ENCODE data around the gene UGT1A8.

The UGT1A8 gene

DNA sequence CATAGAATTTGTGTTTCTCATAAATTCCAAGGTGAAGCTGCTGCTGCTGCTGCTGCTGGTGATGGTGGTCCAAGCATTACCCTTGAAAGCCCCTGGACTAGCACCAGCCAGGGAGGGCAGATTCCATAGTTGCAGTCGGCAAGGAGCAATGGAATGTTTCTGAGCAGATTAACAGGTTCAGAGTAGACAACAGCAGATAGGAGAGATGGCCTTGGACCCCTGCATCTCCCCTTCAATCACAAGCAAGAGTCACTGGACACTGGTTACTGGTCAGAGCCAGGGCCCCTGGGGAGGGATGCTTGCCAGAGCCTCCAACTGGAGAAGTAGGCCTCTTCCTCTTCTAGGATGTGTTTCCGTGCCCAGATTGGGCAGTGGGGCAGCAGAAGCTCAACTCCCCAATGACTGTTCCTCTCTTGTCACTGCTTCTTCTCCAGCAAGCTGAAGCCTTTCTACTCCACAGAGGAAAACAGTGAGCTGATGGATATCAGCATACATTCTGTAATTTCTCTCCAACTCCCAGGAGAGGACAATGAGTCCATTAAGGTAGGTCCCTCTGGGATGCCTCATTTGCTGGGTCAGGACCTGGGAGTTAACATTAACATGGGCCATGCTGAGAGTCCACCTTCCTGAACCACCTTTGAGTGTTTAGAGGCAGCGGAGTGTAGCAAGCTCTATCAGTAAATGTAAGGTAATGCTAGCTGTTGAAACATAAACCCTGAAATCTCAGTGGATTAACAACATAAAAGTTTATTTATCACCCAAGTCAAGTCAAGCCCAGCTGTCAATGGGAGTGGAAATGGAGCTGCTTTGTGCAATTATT, 196.0 kb downstream of the UGT1A8 start:
- intact Hi-C loops (cut with DNase I), result no loop called here
- DNase-seq, result peak in 2 of 10 donors; percentile 11 to 46

DNA sequence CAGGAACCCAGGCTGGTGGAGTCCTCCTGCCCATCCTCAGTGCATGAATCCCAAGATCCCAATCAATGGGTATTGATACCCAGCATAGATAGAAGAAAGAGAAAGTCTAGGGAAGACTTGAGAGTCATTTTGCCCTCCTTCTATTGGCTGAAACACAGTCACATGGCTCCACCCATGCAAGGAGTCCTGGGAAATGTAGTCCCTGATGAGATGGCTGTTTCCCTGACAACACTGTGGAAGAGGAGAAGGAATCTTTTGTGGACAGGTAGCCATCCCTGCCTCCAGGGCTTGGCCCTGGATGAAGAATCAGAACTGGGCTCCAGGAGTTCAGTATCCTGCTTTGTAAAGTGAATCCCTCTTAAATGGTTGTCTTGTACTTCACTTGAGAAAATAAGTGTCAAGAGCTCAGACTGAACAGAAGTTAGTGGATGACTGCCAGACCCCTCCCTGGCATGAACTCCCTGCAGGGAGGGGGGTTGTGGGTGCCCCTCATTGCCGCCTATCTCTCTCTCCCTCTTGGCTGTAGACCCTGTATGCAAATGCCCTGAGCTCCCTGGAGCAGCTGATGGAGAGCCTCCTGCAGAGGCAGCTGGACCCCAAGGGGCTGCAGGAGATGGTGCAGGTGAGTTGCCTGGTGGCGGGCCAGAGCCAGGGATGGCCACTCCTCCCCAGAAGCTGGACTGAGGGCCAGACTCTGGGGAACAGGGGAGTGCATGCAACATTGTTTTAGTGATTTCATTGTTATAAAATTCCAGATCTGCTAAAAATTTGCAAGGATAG, 196.8 kb downstream of the UGT1A8 start:
- intact Hi-C loops (cut with DNase I), result no loop called here
- DNase-seq, result peak in 3 of 10 donors; percentile 8 to 56 (median 28)

DNA sequence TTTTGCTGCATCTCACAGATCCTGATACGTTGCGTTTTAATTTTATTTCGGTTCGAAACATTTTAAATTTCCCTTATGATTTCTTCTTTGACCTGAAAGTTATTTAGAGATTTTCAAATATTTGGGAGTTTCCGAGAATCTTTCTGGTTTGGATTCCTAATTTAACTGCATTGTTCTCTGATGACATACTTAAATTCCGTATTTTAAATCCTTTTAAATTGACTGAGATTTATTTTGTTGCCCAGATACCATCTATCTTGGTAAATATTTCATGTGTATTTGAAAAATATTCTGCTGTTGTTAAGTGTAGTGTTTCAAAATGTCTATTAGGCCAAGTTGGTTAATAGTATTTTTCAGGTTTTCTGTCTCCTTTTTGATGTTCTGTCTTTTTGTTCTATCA, 198.4 kb downstream of the UGT1A8 start:
- intact Hi-C loops (cut with DNase I), result no loop called here
- no peak for DNase-seq

GRCh38 chr2:233816334-233816733, 198.9 kb downstream of the UGT1A8 start:
- DNase-seq, result peak in 3 of 10 donors; percentile 2 to 25 (median 2)
- intact Hi-C loops (cut with DNase I), result no loop called here

- intact Hi-C loops (cut with DNase I), result no loop called here
- peak in 2 of 10 donors; percentile 16 to 51 for DNase-seq
These were observed 199.3 kb downstream of the UGT1A8 start for GRCh38 chr2:233816771-233817170.

DNA sequence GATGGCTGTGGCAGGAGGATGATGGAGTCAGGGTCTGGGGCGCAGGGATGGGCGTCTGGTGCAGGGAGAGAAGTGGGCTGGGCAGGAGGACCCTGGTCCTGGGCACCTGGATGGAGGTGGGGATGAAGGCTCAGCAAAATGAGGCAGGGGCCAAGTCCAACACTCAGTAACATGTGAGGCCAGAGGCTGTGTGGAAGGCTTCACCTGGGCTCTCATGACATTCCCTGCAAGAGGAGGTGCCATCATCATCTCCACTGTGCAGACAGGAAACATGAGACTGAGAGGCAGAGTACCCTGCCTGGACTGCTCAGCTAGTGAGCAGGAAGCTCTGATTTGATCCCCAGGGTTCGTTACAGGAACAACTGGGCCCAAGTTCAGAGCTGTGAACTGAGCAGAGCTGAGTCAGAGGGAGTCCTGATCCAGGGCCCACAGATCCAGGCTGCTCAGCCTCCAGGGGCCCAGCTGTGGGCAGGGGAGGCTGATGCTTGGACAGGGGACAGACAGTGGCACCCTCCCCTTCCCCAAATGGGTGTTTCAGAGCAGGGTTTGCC, 200.0 kb downstream of the UGT1A8 start:
- peak in 1 of 10 donors; percentile 72 for DNase-seq
- intact Hi-C loops (cut with DNase I), result no loop called here

GRCh38 chr2:233817995-233818638, 200.7 kb downstream of the UGT1A8 start:
- intact Hi-C loops (cut with DNase I), result no loop called here
- peak in 2 of 10 donors; percentile 11 to 80 for DNase-seq

DNA sequence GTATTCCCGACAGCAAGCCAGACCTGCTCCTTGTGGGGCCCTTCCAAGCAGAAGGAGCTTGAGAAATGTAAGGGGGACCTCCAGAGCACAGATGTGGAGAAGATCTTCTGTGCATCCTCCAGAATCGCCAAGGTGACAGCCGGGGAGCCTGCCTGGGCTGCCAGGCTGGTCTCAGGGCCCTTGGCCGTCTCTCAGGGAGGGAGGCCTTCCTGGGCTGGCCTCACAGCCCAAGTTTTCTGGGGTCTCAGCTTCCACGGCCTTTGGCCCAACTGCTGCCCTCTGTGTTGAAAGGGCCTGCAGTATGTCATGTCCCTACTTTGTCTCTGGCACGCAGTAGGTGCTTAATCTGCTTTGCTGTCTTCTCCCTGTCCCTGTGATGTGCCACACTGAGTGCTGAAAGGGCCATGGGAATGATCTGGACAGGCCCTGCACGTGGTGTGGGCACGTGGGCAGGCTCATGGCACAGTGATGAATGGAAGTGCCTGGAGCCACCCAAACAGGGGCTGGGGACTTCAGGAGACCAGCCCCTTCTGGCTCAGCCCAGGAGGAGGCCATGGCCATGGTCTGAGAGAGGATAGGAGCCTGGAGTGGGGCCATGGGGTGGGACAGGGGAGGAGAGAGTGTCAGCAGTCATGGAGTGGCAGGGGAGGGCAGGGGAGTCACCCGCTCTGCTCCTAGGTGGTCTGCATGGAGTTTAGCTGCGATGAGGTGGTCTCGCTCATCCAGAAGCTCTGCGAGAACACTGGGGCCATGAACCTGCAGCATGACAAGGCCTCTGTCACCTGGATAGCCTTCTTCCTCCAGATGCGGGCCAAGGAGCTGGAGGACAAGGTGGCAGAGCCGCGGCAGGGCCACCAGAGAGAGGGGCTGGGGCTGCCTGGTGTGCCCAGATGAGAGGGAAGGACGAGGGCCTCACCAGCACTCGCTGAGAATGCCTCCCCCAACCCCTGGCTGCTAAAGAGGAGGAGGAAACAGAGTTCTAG, 201.5 kb downstream of the UGT1A8 start:
- intact Hi-C loops (cut with DNase I), result no loop called here
- peak in 2 of 10 donors; percentile 1 to 31 for DNase-seq

GRCh38 chr2:233819884-233820773, 202.7 kb downstream of the UGT1A8 start:
- DNase-seq, result peak in 2 of 10 donors; percentile 7 to 78
- intact Hi-C loops (cut with DNase I), result no loop called here

- peak in 1 of 10 donors; percentile 57 for DNase-seq
- intact Hi-C loops (cut with DNase I), result no loop called here
These were observed 203.3 kb downstream of the UGT1A8 start for GRCh38 chr2:233820774-233821105.

DNA sequence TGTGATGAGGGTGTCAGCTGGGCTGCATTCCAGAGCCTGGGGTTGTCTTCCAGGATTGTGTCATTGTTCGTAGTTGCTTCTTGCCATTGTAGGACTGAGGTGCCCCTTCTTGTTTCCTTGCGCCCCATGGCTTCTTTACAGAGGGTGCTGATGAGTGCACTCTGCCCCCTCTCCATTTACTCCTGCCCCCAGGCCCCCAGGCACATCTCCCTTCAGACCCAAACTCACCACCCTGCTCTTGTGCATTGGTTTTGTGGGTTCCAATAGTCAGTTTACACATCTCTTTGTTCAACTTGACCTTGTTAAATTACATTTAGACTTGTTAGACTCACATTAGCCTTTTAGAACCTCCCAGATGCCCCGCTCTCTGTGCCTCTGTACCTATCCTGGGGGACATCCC, 203.8 kb downstream of the UGT1A8 start:
- DNase-seq, result peak in 1 of 10 donors; percentile 22
- intact Hi-C loops (cut with DNase I), result no loop called here

- intact Hi-C loops (cut with DNase I), result no loop called here
- peak in 2 of 10 donors; percentile 5 to 49 for DNase-seq
These were observed 204.3 kb downstream of the UGT1A8 start for GRCh38 chr2:233821709-233822100.

DNA sequence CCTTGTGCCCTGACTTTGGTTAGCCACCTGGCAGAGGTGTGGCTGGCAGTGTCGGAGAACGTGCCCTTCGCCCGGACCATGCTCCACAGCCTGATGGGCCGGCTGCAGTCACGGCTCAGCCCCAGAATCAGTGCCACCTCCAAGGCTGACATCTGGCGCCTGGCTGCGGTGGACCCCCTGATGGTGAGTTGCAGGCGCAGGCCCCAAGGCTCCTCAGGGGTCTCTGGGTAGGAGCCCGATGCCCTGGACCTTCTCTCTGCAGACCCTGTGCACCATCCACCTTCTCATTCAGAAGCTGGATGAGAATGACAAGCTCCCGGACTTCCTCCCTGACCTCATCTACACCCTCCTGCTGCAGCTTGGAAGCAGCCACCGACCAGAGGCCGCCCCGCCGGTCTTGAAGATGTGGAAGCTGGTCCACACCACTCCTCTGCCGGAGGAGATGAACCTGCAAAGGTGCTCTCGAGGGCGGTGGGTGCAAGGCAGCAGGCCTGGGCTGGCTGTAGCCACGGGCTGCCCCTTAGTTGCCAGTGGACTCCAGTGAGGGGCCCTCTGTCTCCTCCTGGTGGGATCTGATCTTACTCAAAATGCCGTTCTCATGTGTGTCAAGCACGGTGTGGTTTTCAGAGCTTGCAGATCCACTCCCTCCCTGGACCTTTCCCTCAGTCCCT, 204.8 kb downstream of the UGT1A8 start:
- intact Hi-C loops (cut with DNase I), result no loop called here
- DNase-seq, result peak in 3 of 10 donors; percentile 4 to 81 (median 8)

Data from posterior cingulate gyrus (tissue), 11 donors.